Measurements from ENCODE around the gene AGBL4.

AGBL4 gene

DNA sequence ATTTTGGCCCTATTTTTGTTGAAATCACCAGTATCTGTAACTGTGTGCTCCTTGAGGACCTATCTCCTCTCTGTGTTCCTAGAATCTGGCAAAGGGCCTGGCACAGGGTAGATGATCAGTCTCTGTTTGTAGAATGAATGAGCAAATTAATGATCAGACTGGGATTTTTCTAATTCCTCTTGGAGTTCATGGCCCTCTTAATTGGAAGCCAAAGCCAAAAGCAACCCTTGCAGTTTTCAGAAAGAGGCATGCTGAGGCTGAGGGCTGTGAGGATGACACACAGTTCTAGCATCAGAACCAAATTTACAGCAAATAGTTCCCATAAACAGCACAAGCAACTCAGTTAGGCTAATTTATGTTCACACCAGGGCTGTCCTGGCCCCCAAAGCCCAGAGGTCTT is 1136.0 kb downstream of the AGBL4 start:
- TF ChIP-seq SPI1 (IDR thresholded peaks at IDR 0.05; ENCODE audit: low read depth, low read length): no peak
- TF ChIP-seq PAX5 (IDR thresholded peaks at IDR 0.05; ENCODE audit: insufficient read depth, low read length, severe bottlenecking): no peak
- TF ChIP-seq POLR2A (IDR thresholded peaks at IDR 0.05; ENCODE audit: low read depth, low read length): no peak
- no peak for TF ChIP-seq POLR2AphosphoS5 (IDR thresholded peaks at IDR 0.05; ENCODE audit: low read depth, low read length)
- no peak for TF ChIP-seq TAF1 (IDR thresholded peaks at IDR 0.05; ENCODE audit: low read depth, low read length)
- no peak for TF ChIP-seq POU2F2 (IDR thresholded peaks at IDR 0.05; ENCODE audit: low read depth, low read length)
- FAIRE-seq (no peak), DNase-seq (ENCODE audit: insufficient read length, low spot score) (no peak)

GRCh38 chr1:48882020-48882419 is 1141.7 kb downstream of the AGBL4 start:
- FAIRE-seq: no peak
- DNase-seq (ENCODE audit: insufficient read length, low spot score): no peak
- TF ChIP-seq SPI1 (IDR thresholded peaks at IDR 0.05; ENCODE audit: low read depth, low read length) (no peak), TAF1 (IDR thresholded peaks at IDR 0.05; ENCODE audit: low read depth, low read length) (no peak), POLR2AphosphoS5 (IDR thresholded peaks at IDR 0.05; ENCODE audit: low read depth, low read length) (no peak)

GRCh38 chr1:48878191-48878940 is 1145.4 kb downstream of the AGBL4 start:
- DNase-seq (ENCODE audit: insufficient read length, low spot score) (no peak), FAIRE-seq (no peak)
- no peak for TF ChIP-seq SPI1 (IDR thresholded peaks at IDR 0.05; ENCODE audit: low read depth, low read length)
- no peak for TF ChIP-seq PAX5 (IDR thresholded peaks at IDR 0.05; ENCODE audit: insufficient read depth, low read length, severe bottlenecking)
- TF ChIP-seq POU2F2 (IDR thresholded peaks at IDR 0.05; ENCODE audit: low read depth, low read length): no peak
- no peak for TF ChIP-seq POLR2A (IDR thresholded peaks at IDR 0.05; ENCODE audit: low read depth, low read length)
- no peak for TF ChIP-seq POLR2AphosphoS5 (IDR thresholded peaks at IDR 0.05; ENCODE audit: low read depth, low read length)
- TF ChIP-seq TAF1 (IDR thresholded peaks at IDR 0.05; ENCODE audit: low read depth, low read length): no peak

GRCh38 chr1:48876330-48876785 is 1147.4 kb downstream of the AGBL4 start:
- DNase-seq (ENCODE audit: insufficient read length, low spot score) (no peak), FAIRE-seq (no peak)
- no peak for TF ChIP-seq POLR2A (IDR thresholded peaks at IDR 0.05; ENCODE audit: low read depth, low read length)
- no peak for TF ChIP-seq PAX5 (IDR thresholded peaks at IDR 0.05; ENCODE audit: insufficient read depth, low read length, severe bottlenecking)
- no peak for TF ChIP-seq SPI1 (IDR thresholded peaks at IDR 0.05; ENCODE audit: low read depth, low read length)
- no peak for TF ChIP-seq TAF1 (IDR thresholded peaks at IDR 0.05; ENCODE audit: low read depth, low read length)
- TF ChIP-seq POLR2AphosphoS5 (IDR thresholded peaks at IDR 0.05; ENCODE audit: low read depth, low read length): no peak
- no peak for TF ChIP-seq POU2F2 (IDR thresholded peaks at IDR 0.05; ENCODE audit: low read depth, low read length)

DNA sequence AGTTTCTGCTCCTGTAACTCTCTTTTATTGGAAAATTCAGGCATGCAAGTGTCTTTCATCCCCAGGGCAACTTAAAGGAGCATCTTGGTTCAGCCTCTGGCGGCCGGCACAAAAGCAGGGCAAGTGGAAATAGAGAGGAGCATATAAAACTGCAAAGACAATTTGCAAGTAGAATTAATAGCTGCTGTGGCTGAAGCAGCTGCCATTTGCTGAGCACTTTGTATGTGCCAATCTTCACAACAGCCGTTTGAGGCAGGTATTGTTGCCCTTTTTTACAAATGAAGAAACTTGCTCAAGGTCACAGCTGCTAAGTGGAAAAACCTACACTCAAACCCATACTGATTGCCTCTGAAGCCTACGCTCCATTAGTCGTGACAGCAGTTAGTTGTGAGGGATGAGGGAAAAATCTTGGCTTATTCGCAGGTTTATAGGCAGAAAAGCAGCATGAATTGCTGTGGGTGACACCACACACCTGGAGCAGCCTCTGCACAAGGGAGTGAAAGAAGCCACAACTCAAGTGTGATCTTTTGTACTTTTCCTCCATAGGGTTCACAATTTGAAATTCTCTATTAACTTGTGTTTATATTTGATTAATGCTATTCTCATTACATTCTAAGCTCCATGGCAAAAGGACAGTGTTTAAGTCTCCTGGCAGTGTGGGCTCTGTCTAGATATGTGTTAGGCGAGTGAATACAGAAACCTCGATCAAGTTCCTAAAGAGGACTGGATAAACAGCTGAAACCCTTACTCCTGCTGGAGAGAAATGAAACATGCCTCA is 1148.0 kb downstream of the AGBL4 start:
- DNase-seq (ENCODE audit: insufficient read length, low spot score) (no peak), FAIRE-seq (no peak)
- TF ChIP-seq PAX5 (IDR thresholded peaks at IDR 0.05; ENCODE audit: insufficient read depth, low read length, severe bottlenecking) (no peak), POLR2AphosphoS5 (IDR thresholded peaks at IDR 0.05; ENCODE audit: low read depth, low read length) (no peak), SPI1 (IDR thresholded peaks at IDR 0.05; ENCODE audit: low read depth, low read length) (no peak), TAF1 (IDR thresholded peaks at IDR 0.05; ENCODE audit: low read depth, low read length) (no peak), POLR2A (IDR thresholded peaks at IDR 0.05; ENCODE audit: low read depth, low read length) (no peak), POU2F2 (IDR thresholded peaks at IDR 0.05; ENCODE audit: low read depth, low read length) (no peak)

DNA sequence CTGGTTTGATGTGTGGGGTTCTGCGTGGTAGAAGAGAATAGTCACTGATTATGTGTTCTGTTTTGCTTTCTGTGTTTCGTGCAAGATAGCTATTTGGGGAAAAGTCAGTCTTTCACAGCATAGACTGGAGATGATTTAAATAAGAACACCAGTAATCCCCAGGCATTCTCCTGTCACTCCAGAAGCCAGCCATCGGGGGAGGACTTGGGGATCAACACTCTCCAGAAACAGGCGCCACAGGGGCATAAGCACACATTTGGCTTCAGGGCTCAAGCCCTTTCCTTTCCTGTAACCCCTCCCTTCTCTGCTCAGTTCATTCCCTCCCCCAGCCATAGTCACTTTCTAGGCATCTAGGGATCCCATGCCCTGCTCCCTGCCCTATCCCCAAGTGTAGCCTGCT is 1149.8 kb downstream of the AGBL4 start:
- TF ChIP-seq POLR2AphosphoS5 (IDR thresholded peaks at IDR 0.05; ENCODE audit: low read depth, low read length) (no peak), PAX5 (IDR thresholded peaks at IDR 0.05; ENCODE audit: insufficient read depth, low read length, severe bottlenecking) (no peak), SPI1 (IDR thresholded peaks at IDR 0.05; ENCODE audit: low read depth, low read length) (no peak), TAF1 (IDR thresholded peaks at IDR 0.05; ENCODE audit: low read depth, low read length) (no peak), POLR2A (IDR thresholded peaks at IDR 0.05; ENCODE audit: low read depth, low read length) (no peak), POU2F2 (IDR thresholded peaks at IDR 0.05; ENCODE audit: low read depth, low read length) (no peak)

GRCh38 chr1:48870596-48870995 is 1153.2 kb downstream of the AGBL4 start:
- DNase-seq (ENCODE audit: insufficient read length, low spot score): no peak
- no peak for FAIRE-seq

More for the DNA sequence above, 1149.8 kb downstream of the AGBL4 start:
- FAIRE-seq: no peak
- no peak for DNase-seq (ENCODE audit: insufficient read length, low spot score)

GRCh38 chr1:48869116-48869893 is 1154.4 kb downstream of the AGBL4 start:
- TF ChIP-seq POLR2A (IDR thresholded peaks at IDR 0.05; ENCODE audit: low read depth, low read length) (no peak), POLR2AphosphoS5 (IDR thresholded peaks at IDR 0.05; ENCODE audit: low read depth, low read length) (no peak)
- FAIRE-seq: no peak
- no peak for DNase-seq (ENCODE audit: insufficient read length, low spot score)

More at GRCh38 chr1:48870596-48870995, 1153.2 kb downstream of the AGBL4 start:
- TF ChIP-seq SPI1 (IDR thresholded peaks at IDR 0.05; ENCODE audit: low read depth, low read length): no peak
- TF ChIP-seq PAX5 (IDR thresholded peaks at IDR 0.05; ENCODE audit: insufficient read depth, low read length, severe bottlenecking): no peak
- TF ChIP-seq POLR2AphosphoS5 (IDR thresholded peaks at IDR 0.05; ENCODE audit: low read depth, low read length): no peak
- TF ChIP-seq POLR2A (IDR thresholded peaks at IDR 0.05; ENCODE audit: low read depth, low read length): no peak
- no peak for TF ChIP-seq POU2F2 (IDR thresholded peaks at IDR 0.05; ENCODE audit: low read depth, low read length)
- no peak for TF ChIP-seq TAF1 (IDR thresholded peaks at IDR 0.05; ENCODE audit: low read depth, low read length)

DNA sequence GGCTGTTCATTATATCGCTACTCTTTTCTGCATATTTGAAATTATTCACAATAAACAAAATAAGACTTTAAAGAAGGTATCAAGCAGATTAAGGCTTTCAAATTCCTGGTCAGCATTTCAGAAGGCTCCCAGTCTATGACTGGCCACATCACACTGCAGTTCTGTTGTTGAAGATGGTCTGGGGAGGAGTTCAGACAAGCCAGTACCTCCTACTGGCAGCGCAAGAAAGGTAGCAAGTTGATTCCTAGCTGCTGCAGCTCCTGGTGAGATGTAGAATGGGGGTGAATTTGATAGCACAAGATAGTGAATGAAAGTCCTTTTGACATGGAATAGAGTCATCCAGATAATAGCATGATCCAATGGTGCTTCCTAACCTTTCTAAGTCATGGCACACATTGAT is 1158.8 kb downstream of the AGBL4 start:
- TF ChIP-seq PAX5 (IDR thresholded peaks at IDR 0.05; ENCODE audit: insufficient read depth, low read length, severe bottlenecking) (no peak), POLR2AphosphoS5 (IDR thresholded peaks at IDR 0.05; ENCODE audit: low read depth, low read length) (no peak), POU2F2 (IDR thresholded peaks at IDR 0.05; ENCODE audit: low read depth, low read length) (no peak), TAF1 (IDR thresholded peaks at IDR 0.05; ENCODE audit: low read depth, low read length) (no peak), POLR2A (IDR thresholded peaks at IDR 0.05; ENCODE audit: low read depth, low read length) (no peak), SPI1 (IDR thresholded peaks at IDR 0.05; ENCODE audit: low read depth, low read length) (no peak)
- no peak for DNase-seq (ENCODE audit: insufficient read length, low spot score)
- FAIRE-seq: no peak
